DND-41 (cell line): Measurements from ENCODE around the gene OSBPL9.

Experiments used
- ATAC-seq: fragments of 200-7000 bp; cut with Tn5 transposase; 3 replicates; pipeline ENCODE4 v1.9.1; 2021; ENCODE audit warnings: low read depth; ENCODE audit not compliant: insufficient read depth
- DNase-seq: peaks from one replicate; pipeline ENCODE4 v3.0.0-alpha.2; 2020
- H2AFZ ChIP-seq: 2 replicates; pipeline ENCODE4 v1.6.0; 2012; ENCODE audit warnings: low read depth, low read length
- H3K27ac ChIP-seq: 2 replicates; pipeline ENCODE4 v1.5.1; 2012; ENCODE audit warnings: low read length, inconsistent platforms
- H3K27me3 ChIP-seq: fragments of 200-600 bp; sonication (generic); 2 replicates; pipeline ENCODE4 v1.6.0; 2012; ENCODE audit warnings: low read length, mild to moderate bottlenecking, inconsistent platforms; ENCODE audit not compliant: insufficient read depth, poor library complexity
- H3K36me3 ChIP-seq: 2 replicates; pipeline ENCODE4 v1.5.1; 2012; ENCODE audit warnings: low read length, inconsistent platforms; ENCODE audit not compliant: insufficient read depth
- H3K4me1 ChIP-seq: 2 replicates; pipeline ENCODE4 v1.5.1; 2012; ENCODE audit warnings: mild to moderate bottlenecking, low read length; ENCODE audit not compliant: insufficient read depth
- H3K4me2 ChIP-seq: 2 replicates; pipeline ENCODE4 v1.6.0; 2012; ENCODE audit warnings: mild to moderate bottlenecking, moderate library complexity, low read length, inconsistent platforms; ENCODE audit not compliant: insufficient read depth
- H3K4me3 ChIP-seq, 2 experiments: fragments of 200-600 bp in 1 of 2; shearing (Covaris generic) in 1 of 2; 2 replicates each; pipeline ENCODE4 v1.5.1; 2012 to 2016; ENCODE audit warnings: inconsistent platforms in 2 of 2, low read length in 2 of 2, mild to moderate bottlenecking in 2 of 2, low read depth in 1 of 2, moderate library complexity in 1 of 2
- H3K79me2 ChIP-seq: 2 replicates; pipeline ENCODE4 v1.6.0; 2012; ENCODE audit warnings: low read length, inconsistent platforms; ENCODE audit not compliant: insufficient read depth
- H3K9ac ChIP-seq: 2 replicates; pipeline ENCODE4 v1.6.0; 2012; ENCODE audit warnings: low read depth, mild to moderate bottlenecking, inconsistent platforms, low read length, moderate library complexity
- H3K9me3 ChIP-seq: 2 replicates; pipeline ENCODE4 v1.5.1; 2012; ENCODE audit warnings: low read length, moderate library complexity, mild to moderate bottlenecking, inconsistent platforms; ENCODE audit not compliant: insufficient read depth, severe bottlenecking
- H4K20me1 ChIP-seq: 2 replicates; pipeline ENCODE4 v1.6.0; 2012; ENCODE audit warnings: low read length; ENCODE audit not compliant: insufficient read depth
- EZH2 ChIP-seq: IDR thresholded peaks from 3 replicates; pipeline ENCODE4 v1.6.1; 2012; ENCODE audit warnings: borderline replicate concordance, low read depth, mild to moderate bottlenecking, moderate library complexity, low read length, inconsistent platforms; ENCODE audit not compliant: severe bottlenecking
- TF ChIP-seq, protein P1 (sequence below): IDR thresholded peaks from 2 replicates; pipeline ENCODE4 v1.5.1; 2012; ENCODE audit warnings: borderline replicate concordance, low read length, moderate library complexity, mild to moderate bottlenecking; ENCODE audit not compliant: poor library complexity, severe bottlenecking; ENCODE audit errors: extremely low read depth

OSBPL9 gene

GRCh38 chr1:51630393-51630792, 13.5 kb downstream of the OSBPL9 start:
- DNase-seq = no peak
- H3K9ac ChIP-seq = no peak overlapping the region
- H3K36me3 ChIP-seq = no peaks in the 10 kb centered on the region
- H3K9me3 ChIP-seq = no peaks in the 10 kb centered on the region
- H3K4me1 ChIP-seq = no peaks in the 10 kb centered on the region
- H3K79me2 ChIP-seq = peaks cover 22% of the 10 kb centered on the region; the same call in 1 of the 2 replicates
- H3K27me3 ChIP-seq = no peaks in the 10 kb centered on the region
- no peak overlapping the region for H3K4me2 ChIP-seq
- ATAC-seq = no peak
- no peak overlapping the region for H3K27ac ChIP-seq
- no peak overlapping the region for H3K4me3 ChIP-seq
- H4K20me1 ChIP-seq = peaks cover 6% of the 10 kb centered on the region; the same call in 1 of the 2 replicates
- H2AFZ ChIP-seq = no peak overlapping the region
- TF ChIP-seq, protein P1, sequence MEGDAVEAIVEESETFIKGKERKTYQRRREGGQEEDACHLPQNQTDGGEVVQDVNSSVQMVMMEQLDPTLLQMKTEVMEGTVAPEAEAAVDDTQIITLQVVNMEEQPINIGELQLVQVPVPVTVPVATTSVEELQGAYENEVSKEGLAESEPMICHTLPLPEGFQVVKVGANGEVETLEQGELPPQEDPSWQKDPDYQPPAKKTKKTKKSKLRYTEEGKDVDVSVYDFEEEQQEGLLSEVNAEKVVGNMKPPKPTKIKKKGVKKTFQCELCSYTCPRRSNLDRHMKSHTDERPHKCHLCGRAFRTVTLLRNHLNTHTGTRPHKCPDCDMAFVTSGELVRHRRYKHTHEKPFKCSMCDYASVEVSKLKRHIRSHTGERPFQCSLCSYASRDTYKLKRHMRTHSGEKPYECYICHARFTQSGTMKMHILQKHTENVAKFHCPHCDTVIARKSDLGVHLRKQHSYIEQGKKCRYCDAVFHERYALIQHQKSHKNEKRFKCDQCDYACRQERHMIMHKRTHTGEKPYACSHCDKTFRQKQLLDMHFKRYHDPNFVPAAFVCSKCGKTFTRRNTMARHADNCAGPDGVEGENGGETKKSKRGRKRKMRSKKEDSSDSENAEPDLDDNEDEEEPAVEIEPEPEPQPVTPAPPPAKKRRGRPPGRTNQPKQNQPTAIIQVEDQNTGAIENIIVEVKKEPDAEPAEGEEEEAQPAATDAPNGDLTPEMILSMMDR = no peak
- TF ChIP-seq EZH2 = no peak

- ATAC-seq (no peak), DNase-seq (no peak)
- Histone ChIP-seq H3K79me2 (peaks cover 21% of the 10 kb centered on the region; the same call in 1 of the 2 replicates), H3K9ac (no peak overlapping the region), H3K4me3 (no peak overlapping the region), H3K4me2 (no peak overlapping the region), H3K36me3 (no peaks in the 10 kb centered on the region), H3K27ac (no peak overlapping the region), H3K4me1 (no peaks in the 10 kb centered on the region), H4K20me1 (peaks cover 6% of the 10 kb centered on the region; the same call in 1 of the 2 replicates), H2AFZ (no peak overlapping the region), H3K27me3 (no peaks in the 10 kb centered on the region), H3K9me3 (no peaks in the 10 kb centered on the region)
- TF ChIP-seq, protein P1 = no peak
- TF ChIP-seq EZH2 = no peak
Measured at GRCh38 chr1:51630922-51631321, 14.0 kb downstream of the OSBPL9 start.

DNA sequence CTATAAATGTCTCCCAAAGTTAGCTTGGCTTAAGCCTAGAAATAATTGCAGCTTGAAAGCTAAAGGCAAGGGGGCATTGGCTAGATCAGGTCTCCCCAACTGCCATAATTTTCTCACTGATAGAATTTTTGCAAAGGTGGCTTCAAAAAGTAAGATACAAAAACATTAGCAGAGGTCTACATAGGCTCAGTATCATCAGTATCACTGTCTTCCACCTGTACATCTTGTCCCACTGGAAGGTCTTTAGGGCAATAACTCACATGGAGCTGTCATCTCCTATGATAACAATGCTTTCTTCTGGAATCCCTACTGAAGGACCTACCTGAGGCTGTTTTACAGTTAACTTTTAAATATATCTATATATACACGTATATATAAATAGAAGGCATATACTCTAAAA, 14.9 kb downstream of the OSBPL9 start:
- no peak overlapping the region for H2AFZ ChIP-seq
- H4K20me1 ChIP-seq = peaks cover 3% of the 10 kb centered on the region; the same call in 1 of the 2 replicates
- TF ChIP-seq EZH2 = no peak
- TF ChIP-seq, protein P1 = no peak
- no peaks in the 10 kb centered on the region for H3K27me3 ChIP-seq
- H3K9me3 ChIP-seq = no peaks in the 10 kb centered on the region
- H3K9ac ChIP-seq = no peak overlapping the region
- H3K4me3 ChIP-seq = no peak overlapping the region
- H3K4me1 ChIP-seq = no peaks in the 10 kb centered on the region
- ATAC-seq = no peak
- H3K36me3 ChIP-seq = no peaks in the 10 kb centered on the region
- no peak for DNase-seq
- peaks cover 15% of the 10 kb centered on the region; the same call in 1 of the 2 replicates for H3K79me2 ChIP-seq
- H3K27ac ChIP-seq = no peak overlapping the region
- no peak overlapping the region for H3K4me2 ChIP-seq
